GM18858 (cell line): ENCODE results near the gene DNAAF6.
"Not testable (repeated sequence)": the region's sequence is repeated elsewhere in the genome, so short reads cannot be mapped to it uniquely, and the experiment has no call there.

ENCODE experiments used
- ATAC-seq: cut with Tn5 transposase; IDR thresholded peaks from one replicate; pipeline ENCODE4 v1.9.1; 2021; ENCODE audit not compliant: unreplicated experiment

Gene DNAAF6

DNA sequence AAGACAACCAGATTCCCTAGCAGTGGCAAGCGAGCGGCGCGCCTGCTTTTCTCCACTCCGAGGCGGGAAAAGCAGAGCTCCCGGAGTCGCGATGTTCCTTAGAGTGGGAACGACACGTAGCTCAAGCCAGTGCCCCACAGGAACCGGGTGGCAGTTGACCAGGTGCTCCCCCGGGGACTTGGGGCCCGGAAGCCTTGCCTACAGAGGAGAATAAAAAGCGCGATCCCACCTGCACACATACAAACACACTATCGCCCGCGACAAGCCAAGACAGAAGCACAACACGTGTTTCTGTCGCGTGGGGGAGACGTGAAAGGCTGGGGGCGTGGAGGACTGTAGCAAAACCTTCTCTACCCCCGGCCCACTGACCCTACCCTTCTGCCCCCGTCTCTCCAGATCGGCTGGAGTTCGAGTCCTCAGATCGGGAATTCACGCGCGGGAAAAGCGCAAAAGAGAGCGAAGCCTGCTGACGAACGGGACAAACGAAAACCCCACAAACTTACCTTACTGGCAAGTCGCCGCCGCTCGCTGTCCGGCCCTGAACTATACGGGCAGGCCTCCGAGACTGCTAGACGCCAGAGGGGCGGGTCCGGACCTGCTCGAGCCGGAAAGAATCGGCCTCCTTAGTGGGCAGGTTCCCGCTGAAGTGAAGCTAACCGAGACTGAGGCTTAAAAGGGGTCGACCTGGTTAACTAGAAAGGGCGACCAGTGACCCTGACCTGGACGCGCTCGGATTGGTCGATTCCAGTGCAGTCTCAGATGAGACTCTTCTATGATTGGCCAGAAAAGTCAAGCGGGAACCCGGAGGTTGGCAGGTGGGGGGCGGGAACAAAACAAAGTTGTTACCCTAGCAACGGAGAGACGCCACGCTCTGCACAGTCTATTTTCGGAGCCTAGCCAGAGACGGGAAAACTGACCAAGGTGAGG, at the start of gene DNAAF6, which contains the start of gene NUP62CL:
Gene DNAAF6, plus strand, starts transcription at position 842 of the 927 bp plus-strand sequence. CDS start 6,265 bp downstream, outside the sequence.
Gene NUP62CL, minus strand, starts transcription at position 664 of the 927 bp plus-strand sequence. CDS start 31,287 bp downstream, outside the sequence.
- peak; percentile 95 for ATAC-seq

- not testable (repeated sequence) for ATAC-seq
Measured at GRCh38 chrX:107157618-107158017, 48.8 kb upstream of the DNAAF6 start.

- no peak for ATAC-seq
Measured at GRCh38 chrX:107167163-107167921, 39.1 kb upstream of the DNAAF6 start.

DNA sequence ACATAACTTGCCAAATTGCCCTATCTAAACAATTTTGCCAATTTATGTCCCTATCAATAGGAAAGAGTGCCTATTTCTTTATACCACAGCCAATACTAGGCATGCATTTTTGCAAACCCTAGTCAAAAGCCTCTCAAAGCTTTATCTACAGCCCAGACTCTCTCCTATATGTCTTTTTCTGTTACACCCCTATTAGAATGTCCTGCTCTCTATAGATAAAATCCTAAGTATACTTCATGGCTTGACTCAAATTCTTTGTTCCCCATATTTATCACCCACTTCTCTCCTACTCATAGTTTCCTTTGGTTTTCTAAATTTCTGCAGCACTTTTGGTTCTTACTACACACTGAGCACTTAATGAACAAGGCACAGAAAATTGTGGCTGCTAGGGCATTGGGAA, 38.2 kb upstream of the DNAAF6 start:
- no peak for ATAC-seq

GRCh38 chrX:107168712-107169111, 37.7 kb upstream of the DNAAF6 start:
- no peak for ATAC-seq

DNA sequence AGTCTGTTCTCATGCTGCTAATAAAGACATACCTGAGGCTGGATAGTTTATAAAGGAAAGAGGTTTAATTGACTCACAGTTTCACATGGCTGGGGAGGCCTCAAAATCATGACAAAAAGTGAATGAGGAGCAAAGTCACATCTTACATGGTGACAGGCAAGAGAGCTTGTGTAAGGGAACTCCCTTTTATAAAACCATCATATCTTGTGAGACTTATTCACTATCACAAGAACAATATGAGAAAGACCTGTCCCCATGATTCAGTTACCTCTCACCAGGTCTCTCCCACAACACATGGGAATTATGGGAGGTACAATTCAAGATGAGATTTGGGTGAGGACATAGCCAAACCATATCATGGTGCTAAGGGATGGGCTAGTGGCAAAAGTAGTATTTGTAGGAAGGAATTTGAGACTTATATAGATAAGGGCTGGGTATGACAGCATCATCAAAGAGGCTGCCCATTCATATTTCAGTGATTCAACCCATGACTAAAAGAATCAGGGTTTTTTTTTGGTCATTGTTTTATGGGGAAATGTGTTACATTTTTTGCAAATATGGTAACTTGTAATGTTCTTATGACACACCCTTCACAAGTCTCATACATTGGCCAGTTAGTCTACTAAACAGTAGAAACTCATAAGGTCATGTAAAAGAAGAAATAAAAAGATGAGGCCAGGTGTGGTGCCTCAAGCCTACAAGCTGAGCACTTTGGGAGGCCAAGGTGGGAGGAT, 34.9 kb upstream of the DNAAF6 start:
- no peak for ATAC-seq

DNA sequence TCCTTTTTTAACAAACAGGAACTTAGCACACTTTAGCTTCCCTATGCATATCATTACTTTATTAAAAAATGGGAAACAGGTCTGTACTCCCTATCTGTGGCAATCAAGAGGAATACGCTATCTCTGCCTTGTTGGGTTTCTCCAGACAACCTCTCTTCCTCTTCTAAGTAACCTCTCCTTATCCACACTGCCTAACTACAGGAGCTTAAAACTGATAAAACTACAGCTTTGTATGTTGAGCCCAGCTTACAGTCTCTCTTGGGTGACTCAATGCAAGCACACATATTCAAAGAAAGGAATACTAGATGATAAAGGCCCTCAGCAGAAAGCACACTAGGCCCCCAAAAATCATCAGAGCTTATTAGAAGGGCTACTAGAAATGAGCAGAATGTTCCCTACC, 9.1 kb upstream of the DNAAF6 start:
- no peak for ATAC-seq

DNA sequence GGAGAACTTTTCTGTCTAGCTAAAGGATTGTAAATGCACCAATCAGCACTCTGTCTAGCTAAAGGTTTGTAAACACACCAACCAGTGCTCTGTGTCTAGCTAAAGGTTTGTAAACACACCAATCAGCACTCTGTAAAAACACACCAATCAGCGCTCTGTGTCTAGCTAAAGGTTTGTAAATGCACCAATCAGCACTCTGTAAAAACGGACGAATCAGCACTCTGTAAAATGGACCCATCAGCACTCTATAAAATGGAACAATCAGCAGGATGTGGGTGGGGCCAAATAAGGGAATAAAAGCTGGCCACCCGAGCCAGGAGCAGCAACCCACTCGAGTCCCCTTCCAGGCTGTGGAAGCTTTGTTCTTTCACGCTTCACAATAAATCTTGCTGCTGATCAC, 8.3 kb upstream of the DNAAF6 start:
- ATAC-seq = not testable (repeated sequence)

- ATAC-seq = no peak
Measured at GRCh38 chrX:107199491-107199890, 6.9 kb upstream of the DNAAF6 start.

DNA sequence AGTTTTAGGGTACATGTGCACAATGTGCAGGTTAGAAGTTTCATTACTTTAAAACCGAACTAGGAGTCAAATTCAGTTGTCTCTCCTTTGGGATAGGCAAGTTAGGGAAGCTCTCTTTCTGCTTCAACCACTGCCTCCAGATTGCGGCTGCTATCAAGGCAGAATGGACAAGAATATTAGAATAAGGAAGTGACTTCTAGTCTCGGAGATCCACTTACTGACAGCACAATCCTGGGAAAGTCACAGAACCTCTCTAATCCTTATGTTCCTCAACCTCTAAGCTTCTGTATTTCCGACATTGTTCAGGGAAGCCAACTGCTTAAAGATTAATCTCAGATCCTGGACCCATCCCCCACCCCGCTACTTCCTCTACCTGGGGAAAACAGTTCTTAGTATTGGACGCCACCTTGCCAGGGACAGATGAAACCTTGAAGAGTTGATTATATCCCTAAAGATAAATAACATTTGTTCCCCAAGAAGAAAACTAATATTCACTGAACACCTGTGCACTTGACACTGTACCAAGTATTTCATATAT, 2.3 kb upstream of the DNAAF6 start:
- ATAC-seq = no peak

DNA sequence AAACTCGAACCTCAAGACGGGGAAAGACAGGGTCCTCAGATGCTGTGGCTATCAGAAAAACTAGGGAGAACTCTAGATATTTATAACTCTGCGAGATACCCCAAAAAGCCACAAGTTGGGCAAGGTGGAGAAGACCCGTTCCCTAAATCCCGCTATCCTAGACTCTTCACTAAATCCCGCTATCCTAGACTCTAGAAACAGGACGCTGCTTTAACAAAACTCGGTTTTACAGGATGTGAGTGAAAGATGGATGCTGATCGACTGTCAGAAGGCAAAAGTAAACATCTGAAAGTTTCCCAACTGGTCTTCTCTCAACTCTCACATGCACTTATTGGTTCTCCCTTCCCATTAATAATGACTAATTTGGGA, 270 bp downstream of the DNAAF6 start:
- no peak for ATAC-seq

- ATAC-seq = no peak
Measured at GRCh38 chrX:107207089-107207488, 678 bp downstream of the DNAAF6 start.

DNA sequence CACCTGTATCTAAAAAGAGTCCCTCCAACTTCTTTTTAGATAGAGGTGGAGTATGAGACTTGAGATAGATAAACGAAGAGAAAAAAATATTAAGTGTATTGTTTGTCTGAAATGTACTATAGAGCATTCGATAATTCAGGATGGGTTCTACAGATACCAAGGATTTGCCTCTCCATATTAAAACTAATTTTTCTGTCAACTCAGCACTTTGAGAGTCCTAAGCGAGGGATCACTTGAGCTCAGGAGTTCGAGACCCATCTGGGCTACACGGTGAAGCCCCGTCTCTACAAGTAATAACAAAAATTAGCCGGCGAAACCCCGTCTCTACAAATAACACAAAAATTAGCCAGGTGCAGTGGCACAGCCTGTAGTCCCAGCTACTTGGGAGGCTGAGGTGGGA, 1.5 kb downstream of the DNAAF6 start:
- ATAC-seq = no peak

GRCh38 chrX:107213477-107213876, 7.1 kb downstream of the DNAAF6 start:
- ATAC-seq = no peak

DNA sequence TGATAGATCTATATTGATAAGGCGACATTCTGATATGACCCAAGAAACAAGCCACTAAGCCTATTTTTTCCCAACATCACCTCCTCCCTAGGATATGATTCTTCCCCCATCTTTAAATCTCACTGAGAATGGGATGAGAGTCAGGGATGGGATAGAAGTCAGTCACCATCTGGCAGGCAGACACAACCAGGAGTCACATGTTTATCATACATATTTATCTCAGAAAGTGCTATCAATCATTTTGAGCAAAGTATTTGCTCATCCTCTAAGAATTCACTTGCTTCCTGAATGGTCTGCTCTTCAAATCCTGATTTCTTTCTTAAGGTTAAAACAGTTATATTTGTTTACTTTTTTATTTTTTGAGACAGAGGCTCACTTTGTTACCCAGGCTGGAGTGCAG, 20.3 kb downstream of the DNAAF6 start:
- no peak for ATAC-seq

- ATAC-seq = no peak
Measured at GRCh38 chrX:107227780-107228485, 21.5 kb downstream of the DNAAF6 start.

DNA sequence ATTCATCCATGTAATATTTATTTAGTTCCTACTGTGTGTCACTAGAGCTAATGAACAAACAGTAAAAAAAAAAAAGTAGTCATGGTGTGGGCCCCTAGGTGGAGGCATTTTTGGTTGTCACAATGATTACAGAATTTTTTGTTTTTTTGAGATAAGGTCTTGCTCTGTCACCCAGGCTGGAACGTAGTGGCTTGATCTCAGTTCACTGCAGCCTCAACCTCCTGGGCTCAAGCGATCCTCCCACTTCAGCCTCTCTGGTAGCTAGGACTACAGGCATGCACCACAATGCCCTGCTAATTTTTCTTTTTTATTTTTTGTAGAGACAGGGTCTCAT, 22.0 kb downstream of the DNAAF6 start:
- ATAC-seq = no peak

DNA sequence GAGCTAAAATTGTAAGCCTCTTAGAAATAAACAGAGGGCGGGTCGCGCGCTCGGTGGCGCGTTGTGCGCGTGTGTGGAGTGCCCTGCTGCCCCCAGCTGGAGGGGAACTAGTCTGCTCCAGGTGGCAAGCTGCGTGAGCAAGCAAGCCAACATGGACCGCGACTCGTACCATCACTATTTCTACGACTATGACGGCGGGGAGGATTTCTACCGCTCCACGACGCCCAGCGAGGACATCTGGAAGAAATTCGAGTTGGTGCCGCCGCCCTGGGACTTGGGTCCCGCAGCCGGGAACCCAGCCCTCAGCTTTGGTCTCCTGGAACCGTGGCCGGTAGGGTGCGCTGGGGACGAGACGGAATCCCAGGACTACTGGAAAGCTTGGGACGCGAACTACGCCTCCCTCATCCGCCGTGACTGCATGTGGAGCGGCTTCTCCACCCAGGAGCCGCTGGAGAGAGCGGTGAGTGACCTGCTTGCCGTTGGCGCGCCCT, 66.1 kb downstream of the DNAAF6 start:
- no peak for ATAC-seq

DNA sequence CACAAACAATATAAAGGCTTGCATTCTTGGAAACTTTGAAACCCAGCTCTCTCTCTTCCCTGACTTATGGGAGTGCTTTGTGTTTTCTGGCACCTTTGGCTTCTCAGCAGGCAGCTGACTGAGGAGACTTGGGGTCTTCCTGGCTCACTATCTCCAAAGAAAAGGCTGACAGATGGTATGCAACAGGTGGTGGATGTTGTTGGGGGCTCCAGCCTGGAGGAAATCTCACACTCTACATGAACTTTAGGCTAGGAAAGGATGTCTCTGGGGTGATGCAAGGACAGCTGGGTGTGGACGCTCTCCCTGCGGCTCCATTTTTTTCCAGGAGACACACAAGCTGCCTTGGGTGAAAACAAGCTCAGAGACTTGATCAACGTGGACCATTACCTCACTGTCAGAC, 67.4 kb downstream of the DNAAF6 start:
- ATAC-seq = no peak

DNA sequence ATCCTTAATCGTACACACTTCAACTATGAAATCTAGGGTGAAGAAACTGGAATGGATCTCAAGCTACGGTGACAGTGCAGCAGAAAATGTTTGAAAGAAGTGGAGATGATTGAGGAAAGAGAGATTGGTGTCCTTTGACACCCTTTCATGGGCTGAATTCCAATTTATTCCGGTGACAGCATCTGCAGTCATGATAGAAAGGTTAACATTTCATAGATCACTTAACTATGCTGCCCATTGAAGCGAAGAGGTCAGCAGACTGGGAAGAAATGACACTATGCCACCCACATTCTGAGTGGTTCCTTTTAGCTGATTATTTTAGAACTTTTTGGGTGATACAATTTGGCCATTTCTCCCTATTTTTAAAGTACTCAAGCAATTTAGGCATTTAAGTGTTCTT, 82.3 kb downstream of the DNAAF6 start:
- ATAC-seq = no peak
